H9 (cell line): Measurements from ENCODE around the gene TMA7. TPM values are rescaled to one million over a fixed set of nuclear protein-coding genes. Genes with fewer than 3 reads are reported as not detected.

Experiments
- DNase-seq: peaks from one replicate; pipeline ENCODE4 v3.0.0-alpha.2; 2017
- H2AFZ ChIP-seq: one replicate; pipeline ENCODE4 v1.6.1; 2013; ENCODE audit warnings: mild to moderate bottlenecking, low read length, control low read depth, moderate library complexity
- H2AK5ac ChIP-seq: 2 replicates; pipeline ENCODE4 v1.6.1; 2013; ENCODE audit warnings: low read length, control low read depth, mixed read lengths; ENCODE audit not compliant: insufficient read length
- H2BK120ac ChIP-seq: one replicate; pipeline ENCODE4 v1.6.1; 2013; ENCODE audit warnings: low read depth, mild to moderate bottlenecking, low read length, control low read depth, inconsistent platforms; ENCODE audit not compliant: poor library complexity, severe bottlenecking
- H2BK12ac ChIP-seq: 2 replicates; pipeline ENCODE4 v1.6.1; 2013; ENCODE audit warnings: low read length, control low read depth, mixed read lengths, low read depth; ENCODE audit not compliant: insufficient read length
- H2BK15ac ChIP-seq: 2 replicates; pipeline ENCODE4 v1.6.1; 2013; ENCODE audit warnings: low read depth, low read length, control low read depth
- H2BK20ac ChIP-seq: one replicate; pipeline ENCODE4 v1.6.1; 2013; ENCODE audit warnings: low read depth, mild to moderate bottlenecking, low read length, control low read depth, inconsistent platforms; ENCODE audit not compliant: poor library complexity, severe bottlenecking
- H2BK5ac ChIP-seq: 2 replicates; pipeline ENCODE4 v1.6.1; 2013; ENCODE audit warnings: low read length, control low read depth, mixed read lengths; ENCODE audit not compliant: insufficient read length
- H3K14ac ChIP-seq: 2 replicates; pipeline ENCODE4 v1.6.1; 2013; ENCODE audit warnings: low read length, control low read depth; ENCODE audit not compliant: insufficient read depth
- H3K18ac ChIP-seq: 2 replicates; pipeline ENCODE4 v1.6.1; 2013; ENCODE audit warnings: low read depth, mild to moderate bottlenecking, mixed read lengths, low read length, control low read depth; ENCODE audit not compliant: insufficient read length
- H3K23ac ChIP-seq: 2 replicates; pipeline ENCODE4 v1.6.1; 2013; ENCODE audit warnings: low read length, control low read depth, mixed read lengths, low read depth; ENCODE audit not compliant: insufficient read length
- H3K23me2 ChIP-seq: 2 replicates; pipeline ENCODE4 v1.6.1; 2013; ENCODE audit warnings: low read depth, mild to moderate bottlenecking, mixed read lengths, low read length, control low read depth; ENCODE audit not compliant: insufficient read length, poor library complexity, severe bottlenecking
- H3K27ac ChIP-seq: 2 replicates; pipeline ENCODE4 v1.5.1; 2013; ENCODE audit warnings: low read length, control low read depth, mixed read lengths, low read depth; ENCODE audit not compliant: insufficient read length
- H3K27me3 ChIP-seq: 2 replicates; pipeline ENCODE4 v1.6.1; 2013; ENCODE audit warnings: low read length, control low read depth, inconsistent platforms; ENCODE audit not compliant: insufficient read depth
- H3K4ac ChIP-seq: 2 replicates; pipeline ENCODE4 v1.6.1; 2013; ENCODE audit warnings: low read depth, mild to moderate bottlenecking, control low read depth, inconsistent platforms, low read length, moderate library complexity
- H3K4me1 ChIP-seq: 2 replicates; pipeline ENCODE4 v1.6.1; 2013; ENCODE audit warnings: low read length, control low read depth, inconsistent platforms; ENCODE audit not compliant: insufficient read depth
- H3K4me2 ChIP-seq: 2 replicates; pipeline ENCODE4 v1.6.1; 2013; ENCODE audit warnings: low read length, control low read depth, mixed read lengths; ENCODE audit not compliant: insufficient read length, insufficient read depth
- H3K56ac ChIP-seq: 2 replicates; pipeline ENCODE4 v1.6.1; 2013; ENCODE audit warnings: low read depth, mild to moderate bottlenecking, mixed read lengths, low read length, control low read depth; ENCODE audit not compliant: insufficient read length
- H3K79me1 ChIP-seq: 2 replicates; pipeline ENCODE4 v1.6.1; 2013; ENCODE audit warnings: low read depth, mild to moderate bottlenecking, moderate library complexity, low read length, control low read depth, inconsistent platforms; ENCODE audit not compliant: insufficient read depth, poor library complexity, severe bottlenecking
- H3K79me2 ChIP-seq: 2 replicates; pipeline ENCODE4 v1.6.1; 2013; ENCODE audit warnings: low read length, control low read depth, inconsistent platforms; ENCODE audit not compliant: insufficient read depth
- H3K9ac ChIP-seq: 2 replicates; pipeline ENCODE4 v1.6.1; 2013; ENCODE audit warnings: low read length, control low read depth, mixed read lengths; ENCODE audit not compliant: insufficient read length; ENCODE audit errors: extremely low read depth
- H3K9me3 ChIP-seq: one replicate; pipeline ENCODE4 v1.6.1; 2013; ENCODE audit warnings: low read depth, low read length, inconsistent platforms; ENCODE audit not compliant: control insufficient read depth
- H3T11ph ChIP-seq: one replicate; pipeline ENCODE4 v1.6.1; 2013; ENCODE audit warnings: mild to moderate bottlenecking, low read length, control low read depth, inconsistent platforms
- H4K20me1 ChIP-seq: one replicate; pipeline ENCODE4 v1.6.1; 2013; ENCODE audit not compliant: control insufficient read depth, insufficient read length, insufficient read depth
- H4K5ac ChIP-seq: 2 replicates; pipeline ENCODE4 v1.6.1; 2013; ENCODE audit warnings: low read depth, mild to moderate bottlenecking, mixed read lengths, low read length, control low read depth; ENCODE audit not compliant: insufficient read length
- H4K8ac ChIP-seq: replicated peaks from 2 replicates; pipeline ENCODE4 v1.6.1; 2013; ENCODE audit warnings: low read length, control low read depth, mixed read lengths, low read depth; ENCODE audit not compliant: insufficient read length
- H4K91ac ChIP-seq: 2 replicates; pipeline ENCODE4 v1.6.1; 2013; ENCODE audit warnings: low read depth, mild to moderate bottlenecking, moderate library complexity, mixed read lengths, low read length, control low read depth; ENCODE audit not compliant: insufficient read length
- H3K27ac Mint-ChIP-seq, 3 experiments: 2 replicates in 2 of 3; 3 replicates in 1 of 3; pipeline ENCODE4 v1.8.0; 2020 to 2021; ENCODE audit warnings: mixed read lengths in 3 of 3, mild to moderate bottlenecking in 1 of 3, moderate library complexity in 1 of 3
- H3K27me3 Mint-ChIP-seq: 2 replicates; pipeline ENCODE4 v1.8.0; 2021; ENCODE audit warnings: low read depth, mild to moderate bottlenecking, moderate library complexity, mixed read lengths
- H3K36me3 Mint-ChIP-seq, 3 experiments: 2 replicates in 2 of 3; 3 replicates in 1 of 3; pipeline ENCODE4 v1.8.0; 2020 to 2021; ENCODE audit warnings: low read depth in 3 of 3, mixed read lengths in 3 of 3; ENCODE audit not compliant: insufficient read depth in 1 of 3
- H3K4me1 Mint-ChIP-seq, 2 experiments: 2 replicates each; pipeline ENCODE4 v1.8.0; 2020; ENCODE audit warnings: mixed read lengths in 2 of 2
- H3K4me3 Mint-ChIP-seq, 2 experiments: 2 replicates in 1 of 2; 3 replicates in 1 of 2; pipeline ENCODE4 v1.8.0; 2020 to 2021; ENCODE audit warnings: mild to moderate bottlenecking in 2 of 2, mixed read lengths in 2 of 2, moderate library complexity in 1 of 2
- H3K9me3 Mint-ChIP-seq, 2 experiments: 2 replicates in 1 of 2; 3 replicates in 1 of 2; pipeline ENCODE4 v1.8.0; 2020; ENCODE audit warnings: mild to moderate bottlenecking in 2 of 2, mixed read lengths in 2 of 2, moderate library complexity in 1 of 2
- CTCF ChIP-seq: fragments of 200-600 bp; sonication (generic); conservative IDR thresholded peaks from 3 replicates; pipeline ENCODE4 v1.8.0; 2021; ENCODE audit warnings: antibody characterized with exemption, mild to moderate bottlenecking
- WGBS: extraction: QIAGEN DNeasy Blood & Tissue Kit; methylation state at CpG from one replicate; pipeline ENCODE4 v1.1.7; 2013; ENCODE audit warnings: missing lambda C conversion rate, low lambda C conversion rate, mixed read lengths; ENCODE audit not compliant: insufficient read length; ENCODE audit errors: extremely low coverage; 5-methylcytosine and 5-hydroxymethylcytosine counted together
- total RNA-seq: library from RNA; stranded (reverse); gene quantifications from 2 replicates; pipeline ENCODE4 v1.2.1, GENCODE V29; 2021

The TMA7 gene
- total RNA-seq, 1 experiment from 2014 or later: 305 TPM

- Mint-ChIP-seq H3K27me3 (no peaks in the 10 kb centered on the region), H3K9me3 (no peaks in the 10 kb centered on the region), H3K4me1 (peaks cover 25 to 27% of the 10 kb centered on the region in 2 experiments), H3K27ac (peak overlapping the region in 1 of 3 experiments; percentile 56; a peak in 1 of 7 replicates), H3K4me3 (no peak overlapping the region), H3K36me3 (peaks cover 21 to 40% (median 38%) of the 10 kb centered on the region in 3 experiments; a peak in 6 of 7 replicates)
- no peaks in the 10 kb centered on the region for H3K27me3 ChIP-seq
- H3K23ac ChIP-seq: no peak overlapping the region
- no peak overlapping the region for H3K56ac ChIP-seq
- H3K79me2 ChIP-seq: no peaks in the 10 kb centered on the region
- no peak overlapping the region for H4K8ac ChIP-seq
- peaks cover 7% of the 10 kb centered on the region; the same call in 1 of the 2 replicates for H3K4me1 ChIP-seq
- peaks cover 4% of the 10 kb centered on the region for H3K23me2 ChIP-seq
- H3K79me1 ChIP-seq: no peaks in the 10 kb centered on the region
- H2BK120ac ChIP-seq: no peak overlapping the region
- no peak overlapping the region for H3K18ac ChIP-seq
- no peak overlapping the region for H2AFZ ChIP-seq
- no peak overlapping the region for H3K9ac ChIP-seq
- no peak for TF ChIP-seq CTCF
- no peak overlapping the region for H3K4me2 ChIP-seq
- DNase-seq: no peak
- no peaks in the 10 kb centered on the region for H3K9me3 ChIP-seq
- WGBS: no CpG with 5 or more reads among the region's 12 CpGs
- no peak overlapping the region for H3K4ac ChIP-seq
- no peak overlapping the region for H4K5ac ChIP-seq
- H2BK20ac ChIP-seq: no peak overlapping the region
- H3K27ac ChIP-seq: no peak overlapping the region
- no peak overlapping the region for H2BK12ac ChIP-seq
- no peak overlapping the region for H2AK5ac ChIP-seq
- H3T11ph ChIP-seq: no peak overlapping the region
- no peak overlapping the region for H2BK5ac ChIP-seq
- H4K91ac ChIP-seq: no peak overlapping the region
- no peaks in the 10 kb centered on the region for H4K20me1 ChIP-seq
- no peak overlapping the region for H3K14ac ChIP-seq
- no peak overlapping the region for H2BK15ac ChIP-seq
Measured at GRCh38 chr3:48433472-48434118, 6.5 kb upstream of the TMA7 start.
